Activated T-cell treated with anti-CD3 and anti-CD28 coated beads for 4 hours (primary cell): ENCODE data around the gene TRPM4.
A peak's percentile ranks its signal among the peaks of the same experiment; 100 is the strongest.
"Not testable (repeated sequence)": the region's sequence is repeated elsewhere in the genome, so short reads cannot be mapped to it uniquely, and the experiment has no call there.

Source experiments
- DNase-seq: peaks from one replicate; pipeline ENCODE4 v3.0.0-alpha.2; 2020

The TRPM4 gene

GRCh38 chr19:49127674-49128544 is 29.7 kb upstream of the TRPM4 start:
- DNase-seq, result peak; percentile 91

- DNase-seq, result no peak
Observed at GRCh38 chr19:49128545-49129237, 28.9 kb upstream of the TRPM4 start.

GRCh38 chr19:49129238-49129583 is 28.4 kb upstream of the TRPM4 start:
- DNase-seq, result no peak

DNA sequence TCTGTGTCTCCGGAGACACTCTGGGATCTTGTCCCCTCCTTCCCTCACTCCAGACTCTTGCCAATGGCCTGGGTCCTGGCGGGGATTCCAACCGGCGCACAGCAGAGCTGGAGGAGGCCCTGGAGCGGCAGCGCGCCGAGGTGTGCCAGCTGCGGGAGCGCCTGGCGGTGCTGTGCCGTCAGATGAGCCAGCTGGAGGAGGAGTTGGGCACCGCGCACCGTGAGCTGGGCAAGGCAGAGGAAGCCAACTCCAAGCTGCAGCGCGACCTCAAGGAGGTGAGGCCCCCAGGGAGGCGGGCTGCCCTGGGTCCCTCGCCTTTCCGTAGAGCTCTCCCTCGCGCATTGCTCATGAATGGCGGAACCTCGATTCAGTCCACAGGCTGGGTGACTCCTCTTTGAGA is 27.3 kb upstream of the TRPM4 start:
- no peak for DNase-seq

DNA sequence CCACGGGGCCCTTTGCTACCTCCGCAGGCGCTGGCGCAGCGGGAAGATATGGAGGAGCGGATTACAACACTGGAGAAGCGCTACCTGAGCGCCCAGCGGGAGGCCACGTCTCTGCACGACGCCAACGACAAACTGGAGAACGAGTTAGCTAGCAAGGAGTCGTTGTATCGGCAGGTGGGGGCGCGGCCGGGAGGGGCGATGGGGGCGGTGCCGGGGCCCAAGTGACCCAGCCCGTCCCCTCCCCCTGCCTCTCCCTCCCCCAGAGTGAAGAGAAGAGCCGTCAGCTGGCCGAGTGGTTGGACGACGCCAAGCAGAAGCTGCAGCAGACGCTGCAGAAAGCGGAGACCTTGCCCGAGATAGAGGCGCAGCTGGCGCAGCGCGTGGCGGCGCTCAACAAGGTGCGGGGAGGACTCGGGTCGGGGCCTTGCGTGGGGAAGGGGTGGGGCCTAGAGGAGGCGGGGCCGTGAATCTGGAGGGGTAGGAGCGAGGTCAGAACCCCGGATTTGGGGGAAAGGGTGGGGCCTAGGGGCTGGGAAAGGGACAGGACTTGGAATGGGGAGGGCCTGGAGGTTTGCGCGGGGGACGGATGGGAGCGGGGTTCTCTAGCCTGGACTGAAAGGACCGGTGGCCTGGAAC is 24.5 kb upstream of the TRPM4 start:
- DNase-seq, result no peak

- DNase-seq, result no peak
Observed at GRCh38 chr19:49133621-49134454, 23.8 kb upstream of the TRPM4 start.

GRCh38 chr19:49135686-49136085 is 21.9 kb upstream of the TRPM4 start:
- DNase-seq, result no peak

- DNase-seq, result no peak
Observed at GRCh38 chr19:49136771-49137171, 20.8 kb upstream of the TRPM4 start.

GRCh38 chr19:49140951-49141350 is 16.6 kb upstream of the TRPM4 start:
- DNase-seq, result no peak

DNA sequence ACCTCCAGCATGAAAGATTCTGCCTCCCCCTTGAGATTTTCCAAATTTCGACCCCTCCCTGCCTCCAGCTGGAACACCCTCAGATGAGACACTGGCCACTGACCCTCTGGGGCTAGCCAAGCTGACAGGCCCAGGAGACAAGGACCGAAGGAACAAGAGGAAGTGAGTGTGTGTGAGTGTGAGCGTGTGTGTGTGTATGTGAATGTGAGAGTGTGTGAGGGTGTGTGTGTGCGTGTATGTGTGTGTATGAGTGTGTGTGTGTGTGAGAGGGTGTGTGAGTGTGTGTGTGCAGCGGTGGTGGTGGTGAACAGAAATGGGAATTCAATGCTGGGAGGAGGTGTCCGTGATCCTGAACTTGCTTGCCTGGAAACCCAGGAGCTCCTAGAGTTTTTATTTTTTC is 16.2 kb upstream of the TRPM4 start:
- no peak for DNase-seq

DNA sequence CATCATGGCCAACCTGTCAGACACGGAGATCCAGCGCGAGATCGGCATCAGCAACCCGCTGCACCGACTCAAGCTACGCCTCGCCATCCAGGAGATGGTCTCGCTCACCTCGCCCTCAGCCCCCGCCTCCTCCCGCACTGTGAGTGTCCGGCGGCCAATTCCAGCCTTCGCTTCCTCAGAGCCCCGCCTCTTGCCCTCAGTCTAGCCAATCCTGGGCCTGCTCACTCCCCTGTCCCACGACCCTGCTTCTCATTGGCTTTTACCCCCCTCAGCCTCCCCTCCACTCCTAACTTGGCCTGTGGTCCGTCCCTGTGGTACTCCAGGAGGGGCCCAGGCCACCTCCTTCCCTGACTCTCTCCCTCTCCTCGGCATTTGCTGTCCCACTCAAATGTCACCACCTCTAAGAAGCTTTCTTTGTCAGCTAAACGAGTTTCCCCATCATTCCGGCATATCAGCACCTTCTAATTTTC is 14.7 kb upstream of the TRPM4 start:
- no peak for DNase-seq

DNA sequence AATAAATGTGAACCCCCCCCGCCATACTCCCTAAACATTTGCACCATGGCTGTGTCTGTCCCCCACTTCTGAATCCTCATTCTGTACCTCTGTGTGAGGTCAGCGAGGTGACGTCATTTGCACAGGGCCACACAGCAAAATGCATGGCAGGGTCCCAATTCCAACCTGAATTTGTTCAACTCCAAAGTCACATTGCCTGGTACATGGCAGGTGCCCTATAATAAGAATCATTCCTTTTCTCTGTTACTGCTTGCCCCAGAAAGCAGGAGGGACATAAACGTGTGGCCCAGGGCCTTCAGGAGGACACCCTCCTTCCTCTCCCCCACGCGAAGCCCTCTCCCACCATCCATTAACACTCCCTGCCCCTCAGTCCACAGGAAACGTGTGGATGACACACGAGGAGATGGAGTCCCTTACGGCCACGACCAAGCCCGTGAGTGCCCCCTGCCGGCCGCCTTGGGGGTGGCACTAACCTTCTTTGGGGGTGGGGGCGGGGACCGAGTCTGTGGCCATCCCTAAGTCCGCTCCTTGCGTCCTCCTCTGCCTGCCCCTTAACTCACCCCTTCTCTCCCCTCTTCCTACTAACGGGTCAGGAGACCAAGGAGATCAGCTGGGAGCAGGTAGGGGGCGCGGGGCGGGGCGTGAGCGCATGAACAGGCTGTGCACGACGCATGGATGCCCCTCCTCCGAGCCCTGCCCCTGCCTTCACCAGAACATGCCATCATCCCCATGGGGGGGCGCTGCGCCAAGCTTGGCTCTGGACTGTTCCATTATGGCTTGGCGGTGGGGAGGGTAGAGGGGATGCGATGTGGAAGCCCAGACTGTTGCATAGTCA is 11.8 kb upstream of the TRPM4 start:
- DNase-seq, result peak; percentile 73

GRCh38 chr19:49146408-49146770 is 11.2 kb upstream of the TRPM4 start:
- not testable (repeated sequence) for DNase-seq

DNA sequence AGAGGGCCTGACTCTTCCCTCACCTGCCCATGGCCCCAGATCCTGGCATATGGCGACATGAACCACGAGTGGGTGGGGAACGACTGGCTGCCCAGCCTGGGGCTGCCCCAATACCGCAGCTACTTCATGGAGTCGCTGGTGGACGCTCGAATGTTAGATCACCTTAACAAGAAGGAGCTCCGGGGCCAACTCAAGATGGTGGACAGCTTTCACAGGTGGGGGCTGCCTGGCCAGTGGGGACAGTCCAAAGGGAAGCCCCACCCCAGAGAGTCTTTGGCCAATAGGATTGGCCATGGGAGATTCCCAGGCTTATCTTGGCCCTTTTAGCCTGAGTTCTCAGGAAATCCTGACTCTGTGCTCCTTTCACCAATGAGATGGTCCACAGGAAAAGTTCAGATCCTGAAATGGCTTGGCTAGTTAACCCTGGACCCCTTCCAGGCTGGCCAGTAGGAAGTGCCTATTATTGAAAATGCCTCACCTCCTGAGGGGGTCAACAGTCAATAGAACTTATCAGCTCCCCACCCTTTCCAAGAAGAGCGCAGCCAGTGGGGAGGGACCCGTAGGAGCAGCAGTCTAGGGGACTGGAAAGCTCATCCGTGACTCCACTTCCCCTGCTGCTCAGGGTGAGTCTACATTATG is 9.4 kb upstream of the TRPM4 start:
- DNase-seq, result no peak

- DNase-seq, result peak; percentile 73
Observed at GRCh38 chr19:49148784-49149651, 8.6 kb upstream of the TRPM4 start.

DNA sequence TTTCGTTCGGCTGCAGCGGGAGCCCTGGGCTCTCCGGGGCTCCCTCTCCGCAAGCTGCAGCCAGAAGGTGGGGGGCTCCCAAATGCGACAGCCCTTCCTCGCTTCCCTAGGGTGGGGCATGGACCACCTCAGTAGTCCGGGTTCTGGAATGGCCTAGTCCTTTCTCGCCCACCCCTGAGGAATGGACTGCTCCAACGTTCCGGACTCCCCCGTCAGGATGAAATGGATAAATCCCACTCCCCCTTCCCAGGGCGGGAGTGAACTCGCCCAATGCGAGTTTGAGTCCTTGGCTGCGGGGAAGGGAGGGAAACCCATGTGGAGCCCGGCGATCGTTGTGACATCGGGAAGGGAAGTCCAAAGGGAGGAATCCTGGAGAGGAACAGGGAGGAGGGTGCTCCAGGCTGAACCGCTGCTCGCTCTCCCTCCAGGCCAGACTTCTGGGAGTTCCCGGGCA is 7.9 kb upstream of the TRPM4 start:
- DNase-seq, result no peak

GRCh38 chr19:49150106-49150943 is 7.3 kb upstream of the TRPM4 start:
- DNase-seq, result peak; percentile 23

DNA sequence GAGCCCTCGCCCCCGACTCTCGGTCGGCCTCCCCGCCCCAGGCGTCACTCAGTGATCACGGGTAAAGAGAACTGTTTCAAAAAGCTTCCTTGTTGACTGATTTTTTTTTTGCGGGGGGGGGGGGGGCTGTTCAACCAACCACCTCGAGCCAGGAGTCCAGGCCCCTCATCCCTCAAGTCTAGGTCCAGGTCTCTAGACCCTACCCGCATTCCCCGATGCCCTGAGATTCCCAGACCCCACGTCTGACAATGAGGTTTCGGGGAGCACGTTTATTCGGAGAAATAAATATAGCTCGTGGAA is 6.7 kb upstream of the TRPM4 start:
- DNase-seq, result no peak

- no peak for DNase-seq
Observed at GRCh38 chr19:49151267-49152118, 6.1 kb upstream of the TRPM4 start.
